HG03457 (cell line): ENCODE measurements around the gene ZNF263.

Experiments
- ATAC-seq: cut with Tn5 transposase; IDR thresholded peaks from one replicate; pipeline ENCODE4 v1.9.1; 2021; ENCODE audit warnings: moderate number of reproducible peaks; ENCODE audit not compliant: unreplicated experiment

ZNF263 gene

GRCh38 chr16:3317315-3317999 lies 34.2 kb downstream of the ZNF263 start:
- ATAC-seq, result no peak

GRCh38 chr16:3321816-3322215 lies 38.5 kb downstream of the ZNF263 start:
- no peak for ATAC-seq

- no peak for ATAC-seq
Measured at GRCh38 chr16:3327514-3327913, 44.2 kb downstream of the ZNF263 start.

GRCh38 chr16:3328104-3328503 lies 44.8 kb downstream of the ZNF263 start:
- no peak for ATAC-seq

- ATAC-seq, result no peak
Measured at GRCh38 chr16:3328643-3329042, 45.4 kb downstream of the ZNF263 start.
